Mucosa of descending colon (tissue), 3 donors: Measurements from ENCODE around the gene C17orf107. TPM values are rescaled to one million over a fixed set of nuclear protein-coding genes. Genes with fewer than 3 reads are reported as not detected.

Experiments used
- ATAC-seq: fragments of 200-7000 bp; cut with Tn5 transposase; one replicate; pipeline ENCODE4 v1.9.1; 2020; ENCODE audit warnings: mild to moderate bottlenecking, moderate library complexity
- DNase-seq, 3 donors: peaks; one replicate each; pipeline ENCODE4 v3.0.0-alpha.2; 2020
- H3K36me3 ChIP-seq: fragments of 200-600 bp; one replicate; pipeline ENCODE4 v1.8.0; 2021; ENCODE audit warnings: low read depth, mild to moderate bottlenecking
- H3K4me1 ChIP-seq: fragments of 200-600 bp; one replicate; pipeline ENCODE4 v1.8.0; 2021; ENCODE audit warnings: low read depth, mild to moderate bottlenecking
- H3K4me3 ChIP-seq: fragments of 200-600 bp; one replicate; pipeline ENCODE4 v1.8.0; 2021; ENCODE audit warnings: mild to moderate bottlenecking
- H3K9me3 ChIP-seq: fragments of 200-600 bp; one replicate; pipeline ENCODE4 v1.8.0; 2021; ENCODE audit warnings: mild to moderate bottlenecking
- CTCF ChIP-seq: fragments of 200-600 bp; IDR thresholded peaks from one replicate; pipeline ENCODE4 v1.8.0; 2022; ENCODE audit warnings: antibody characterized with exemption, mild to moderate bottlenecking
- intact Hi-C, 2 donors: fragments of 100-400 bp; cut with DNase I in 1 of 2; cut with micrococcal nuclease in 1 of 2; formaldehyde crosslinking; loops; one replicate each; pipeline versions ENCODE4 v1.11.0 to v1.11.1; 2022; cut with DNase I, micrococcal nuclease
- total RNA-seq, 3 donors: library from RNA; stranded (reverse); fragmentation: NEBNext Ultra II Directional in 2 of 3; extraction: Animal tissue kit (Norgen Biotek cat#: 25700) in 2 of 3; gene quantifications; one replicate each; pipeline versions ENCODE4 v1.2.1 to v1.2.4, GENCODE V29; 2021 to 2023
- donor health status: DM: no; HTN: no; CAD: no; lungs with moderate emphysema.
- donor health status: DM: no; HTN: no; CAD: no.
- donor health status: DM: no; HTN: yes; CAD: no.

C17orf107 gene
- total RNA-seq, 3 donors from 2014 or later: 0.52 to 2.6 (median 0.80) TPM

GRCh38 chr17:4932756-4933155, 33.4 kb downstream of the C17orf107 start:
- peak in 2 of 3 donors; percentile 14 to 49 for DNase-seq
- no peaks in the 10 kb centered on the region for H3K36me3 ChIP-seq
- no peak for TF ChIP-seq CTCF
- no peak for ATAC-seq
- intact Hi-C loops: no loop called here
- no peaks in the 10 kb centered on the region for H3K9me3 ChIP-seq
- H3K4me1 ChIP-seq: peaks cover 7% of the 10 kb centered on the region
- H3K4me3 ChIP-seq: no peak overlapping the region

DNA sequence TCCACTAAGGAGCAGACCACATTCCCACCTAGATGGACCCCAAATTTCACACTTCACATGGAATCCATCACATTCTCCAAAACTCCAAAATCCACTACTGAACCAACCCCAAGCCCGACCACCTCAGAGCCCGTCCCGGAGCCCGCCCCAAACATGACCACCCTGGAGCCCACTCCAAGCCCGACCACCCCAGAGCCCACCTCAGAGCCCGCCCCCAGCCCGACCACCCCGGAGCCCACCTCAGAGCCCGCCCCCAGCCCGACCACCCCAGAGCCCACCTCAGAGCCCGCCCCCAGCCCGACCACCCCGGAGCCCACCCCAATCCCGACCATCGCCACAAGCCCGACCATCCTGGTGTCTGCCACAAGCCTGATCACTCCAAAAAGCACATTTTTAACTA, 34.3 kb downstream of the C17orf107 start:
- no peak for TF ChIP-seq CTCF
- intact Hi-C loops: no loop called here
- DNase-seq (peak in 1 of 3 donors; percentile 30), ATAC-seq (no peak)
- Histone ChIP-seq H3K4me1 (peaks cover 11% of the 10 kb centered on the region), H3K4me3 (no peak overlapping the region), H3K9me3 (no peaks in the 10 kb centered on the region), H3K36me3 (no peaks in the 10 kb centered on the region)

- intact Hi-C loops: no loop called here
- peak; percentile 57 to 65 (median 64) for DNase-seq
- ATAC-seq: peak; percentile 39
Measured at GRCh38 chr17:4934173-4934979, 35.0 kb downstream of the C17orf107 start.

DNA sequence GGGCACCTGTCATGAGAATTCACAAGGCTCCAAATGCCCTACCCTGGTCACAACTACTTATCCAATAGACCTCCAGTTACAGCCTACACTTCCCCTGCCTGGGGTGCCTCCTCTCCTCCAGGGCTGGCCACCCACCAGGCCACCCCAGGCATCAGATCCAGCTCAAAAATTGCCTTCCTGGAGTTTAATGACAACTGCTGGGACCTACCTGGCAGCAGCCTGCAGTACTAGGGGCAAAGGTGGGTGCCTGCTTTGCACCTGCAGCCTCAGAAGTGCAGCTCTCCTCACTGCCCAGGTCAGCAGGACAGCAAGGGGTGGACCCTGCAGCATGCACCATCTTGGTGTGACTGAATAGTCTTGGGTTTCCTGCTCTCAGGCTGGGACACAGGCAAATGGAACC, 36.3 kb downstream of the C17orf107 start:
- Histone ChIP-seq H3K36me3 (no peaks in the 10 kb centered on the region), H3K4me3 (no peak overlapping the region), H3K9me3 (no peaks in the 10 kb centered on the region), H3K4me1 (peaks cover 17% of the 10 kb centered on the region)
- intact Hi-C loops: no loop called here
- ATAC-seq (no peak), DNase-seq (peak in 2 of 3 donors; percentile 11 to 22)
- no peak for TF ChIP-seq CTCF

More at GRCh38 chr17:4934173-4934979, 35.0 kb downstream of the C17orf107 start:
- Histone ChIP-seq H3K4me3 (no peak overlapping the region), H3K4me1 (peaks cover 17% of the 10 kb centered on the region), H3K36me3 (no peaks in the 10 kb centered on the region), H3K9me3 (no peaks in the 10 kb centered on the region)
- no peak for TF ChIP-seq CTCF

- no peak overlapping the region for H3K4me3 ChIP-seq
- no peak for ATAC-seq
- no peaks in the 10 kb centered on the region for H3K9me3 ChIP-seq
- H3K36me3 ChIP-seq: no peaks in the 10 kb centered on the region
- peaks cover 25% of the 10 kb centered on the region for H3K4me1 ChIP-seq
- intact Hi-C loops: no loop called here
- TF ChIP-seq CTCF: no peak
- peak in 1 of 3 donors; percentile 12 for DNase-seq
Measured at GRCh38 chr17:4936436-4936835, 37.1 kb downstream of the C17orf107 start.
